WTC11 (cell line): ENCODE data around the gene SLC8A1.

ENCODE experiments used
- CREB1 ChIP-seq: sonication (generic); formaldehyde crosslinking; IDR thresholded peaks from 2 replicates; pipeline ENCODE4 v1.8.0; 2023; ENCODE audit warnings: mild to moderate bottlenecking, missing genetic modification reagents
- CTCF ChIP-seq: fragments of 200-600 bp; IDR thresholded peaks from 2 replicates; pipeline ENCODE4 v1.8.0; 2022; ENCODE audit warnings: antibody characterized with exemption
- FOXK1 ChIP-seq: sonication (generic); formaldehyde crosslinking; IDR thresholded peaks from 2 replicates; pipeline ENCODE4 v1.8.0; 2022; ENCODE audit warnings: mild to moderate bottlenecking, moderate library complexity, missing genetic modification reagents
- NR1H2 ChIP-seq: sonication (generic); formaldehyde crosslinking; IDR thresholded peaks from 2 replicates; pipeline ENCODE4 v1.9.0; 2021; ENCODE audit warnings: mild to moderate bottlenecking, moderate library complexity, missing genetic modification reagents
- ZNF263 ChIP-seq: sonication (generic); formaldehyde crosslinking; IDR thresholded peaks from 2 replicates; pipeline ENCODE4 v1.8.1; 2022; ENCODE audit warnings: low read depth, mild to moderate bottlenecking, moderate library complexity, missing genetic modification reagents

- TF ChIP-seq CTCF (no peak), FOXK1 (CRISPR knock-in tag) (no peak), NR1H2 (CRISPR knock-in tag) (no peak), CREB1 (no peak), ZNF263 (CRISPR knock-in tag) (no peak)
Measured at GRCh38 chr2:40419364-40419762, 32.5 kb downstream of the SLC8A1 start.
